NCI-H2171 treated with DMSO at 0.1 percent for 48 hours (cell line): ENCODE measurements around the gene WNT3A.
"Not testable (repeated sequence)": the region's sequence is repeated elsewhere in the genome, so short reads cannot be mapped to it uniquely, and the experiment has no call there.

Experiments
- DNase-seq: peaks from one replicate; lab custom pipeline; 2025; lab: John Stamatoyannopoulos, UW

Gene WNT3A

GRCh38 chr1:228006786-228007048 lies at the start of gene WNT3A:
Gene WNT3A, plus strand, starts transcription at chr1:228006998. Its CDS starts 131 bp downstream, at chr1:228007129.
- no peak for DNase-seq

- DNase-seq = no peak
Measured at GRCh38 chr1:227958617-227959324, 48.0 kb upstream of the WNT3A start.

- no peak for DNase-seq
Measured at GRCh38 chr1:227959325-227959860, 47.4 kb upstream of the WNT3A start.

GRCh38 chr1:227961651-227962466 lies 44.9 kb upstream of the WNT3A start:
- DNase-seq = no peak

GRCh38 chr1:227966733-227967132 lies 40.1 kb upstream of the WNT3A start:
- not testable (repeated sequence) for DNase-seq

GRCh38 chr1:227967815-227968214 lies 39.0 kb upstream of the WNT3A start:
- not testable (repeated sequence) for DNase-seq

GRCh38 chr1:227970076-227970995 lies 36.5 kb upstream of the WNT3A start:
- DNase-seq = not testable (repeated sequence)

- not testable (repeated sequence) for DNase-seq
Measured at GRCh38 chr1:227971216-227971615, 35.6 kb upstream of the WNT3A start.

- not testable (repeated sequence) for DNase-seq
Measured at GRCh38 chr1:227971643-227972282, 35.0 kb upstream of the WNT3A start.

- DNase-seq = not testable (repeated sequence)
Measured at GRCh38 chr1:227972283-227972679, 34.5 kb upstream of the WNT3A start.

- DNase-seq = not testable (repeated sequence)
Measured at GRCh38 chr1:227972843-227973374, 33.9 kb upstream of the WNT3A start.

GRCh38 chr1:227973724-227974288 lies 33.0 kb upstream of the WNT3A start:
- not testable (repeated sequence) for DNase-seq

GRCh38 chr1:227975583-227976283 lies 31.1 kb upstream of the WNT3A start:
- not testable (repeated sequence) for DNase-seq

GRCh38 chr1:227987181-227987580 lies 19.6 kb upstream of the WNT3A start:
- DNase-seq = no peak

GRCh38 chr1:227994632-227995300 lies 12.0 kb upstream of the WNT3A start:
- DNase-seq = no peak

- DNase-seq = no peak
Measured at GRCh38 chr1:227996187-227996950, 10.4 kb upstream of the WNT3A start.

- DNase-seq = no peak
Measured at GRCh38 chr1:227998374-227999055, 8.3 kb upstream of the WNT3A start.
